Measurements from ENCODE around the gene WWOX. TPM values are rescaled to one million over a fixed set of nuclear protein-coding genes. Genes with fewer than 3 reads are reported as not detected.

WWOX gene
- total RNA-seq, 3 donors from 2014 or later (not counting 1 experiment from before 2014, with no cell fraction given), result 21.0 to 29.8 (median 27.0) TPM

DNA sequence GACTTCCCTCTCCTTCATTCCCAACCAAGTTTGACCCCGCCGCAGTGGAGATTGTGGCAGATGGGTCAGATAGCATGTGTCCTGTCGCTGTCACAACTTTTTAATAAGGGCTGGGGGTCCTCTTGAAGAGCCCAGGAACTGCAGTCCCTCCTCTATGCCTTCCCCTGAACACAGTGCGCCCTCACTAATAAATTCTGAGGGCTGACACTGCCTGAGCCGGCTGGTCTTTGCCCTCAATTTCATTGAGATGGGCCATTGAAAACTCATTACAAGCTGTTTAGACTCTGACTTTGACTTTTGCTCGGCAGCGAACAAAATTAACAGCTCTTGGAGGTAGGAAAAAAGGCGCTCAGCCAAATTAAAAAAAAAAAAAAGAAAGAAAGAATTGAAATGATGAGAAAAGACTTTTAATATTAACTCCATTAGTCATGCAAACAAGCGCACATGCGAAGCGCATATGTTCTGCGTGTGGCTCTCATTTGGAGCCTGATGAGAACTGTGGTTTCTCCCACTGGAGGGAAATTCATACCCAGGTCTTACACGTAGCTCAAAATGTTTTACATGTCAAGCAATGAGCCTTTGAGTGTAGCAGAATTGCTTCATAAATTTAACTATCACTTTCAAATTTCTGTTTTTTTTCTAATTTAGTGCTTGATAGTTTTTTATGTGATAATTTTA, 704.7 kb downstream of the WWOX start:
- no peaks in the 10 kb centered on the region for H3K36me3 Mint-ChIP-seq
- 93% methylated on average over 11 of the region's 13 CpGs for WGBS (ENCODE audit: insufficient coverage)
- intact Hi-C loops (cut with micrococcal nuclease), result no loop called here
- H3K27ac Mint-ChIP-seq, result no peak overlapping the region
- H3K36me3 ChIP-seq (ENCODE audit: control insufficient read depth, insufficient read depth, low read length), result no peaks in the 10 kb centered on the region
- TF ChIP-seq, protein P1, sequence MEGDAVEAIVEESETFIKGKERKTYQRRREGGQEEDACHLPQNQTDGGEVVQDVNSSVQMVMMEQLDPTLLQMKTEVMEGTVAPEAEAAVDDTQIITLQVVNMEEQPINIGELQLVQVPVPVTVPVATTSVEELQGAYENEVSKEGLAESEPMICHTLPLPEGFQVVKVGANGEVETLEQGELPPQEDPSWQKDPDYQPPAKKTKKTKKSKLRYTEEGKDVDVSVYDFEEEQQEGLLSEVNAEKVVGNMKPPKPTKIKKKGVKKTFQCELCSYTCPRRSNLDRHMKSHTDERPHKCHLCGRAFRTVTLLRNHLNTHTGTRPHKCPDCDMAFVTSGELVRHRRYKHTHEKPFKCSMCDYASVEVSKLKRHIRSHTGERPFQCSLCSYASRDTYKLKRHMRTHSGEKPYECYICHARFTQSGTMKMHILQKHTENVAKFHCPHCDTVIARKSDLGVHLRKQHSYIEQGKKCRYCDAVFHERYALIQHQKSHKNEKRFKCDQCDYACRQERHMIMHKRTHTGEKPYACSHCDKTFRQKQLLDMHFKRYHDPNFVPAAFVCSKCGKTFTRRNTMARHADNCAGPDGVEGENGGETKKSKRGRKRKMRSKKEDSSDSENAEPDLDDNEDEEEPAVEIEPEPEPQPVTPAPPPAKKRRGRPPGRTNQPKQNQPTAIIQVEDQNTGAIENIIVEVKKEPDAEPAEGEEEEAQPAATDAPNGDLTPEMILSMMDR (IDR thresholded peaks at IDR 0.05), result no peak
- peaks cover 7% of the 10 kb centered on the region for H3K4me1 ChIP-seq (ENCODE audit: control insufficient read depth, insufficient read depth, low read length)
- H3K4me3 Mint-ChIP-seq, result no peak overlapping the region
- H3K27me3 Mint-ChIP-seq (ENCODE audit: low read depth in 2 of 2), result peaks cover 4 to 16% of the 10 kb centered on the region in 2 donors
- peaks cover 4% of the 10 kb centered on the region for H3K9me3 ChIP-seq (ENCODE audit: control insufficient read depth, insufficient read depth, low read length)
- H3K27ac ChIP-seq (ENCODE audit: low read length), result no peak overlapping the region
- DNase-seq, result no peak
- no peaks in the 10 kb centered on the region for H3K9me3 Mint-ChIP-seq
- no peak overlapping the region for H3K4me3 ChIP-seq (ENCODE audit: low read length)
- peaks cover 5 to 19% of the 10 kb centered on the region in 2 donors for H3K4me1 Mint-ChIP-seq
- no peak for ATAC-seq
- H3K27me3 ChIP-seq (ENCODE audit: control insufficient read depth, insufficient read depth, low read length), result no peaks in the 10 kb centered on the region

DNA sequence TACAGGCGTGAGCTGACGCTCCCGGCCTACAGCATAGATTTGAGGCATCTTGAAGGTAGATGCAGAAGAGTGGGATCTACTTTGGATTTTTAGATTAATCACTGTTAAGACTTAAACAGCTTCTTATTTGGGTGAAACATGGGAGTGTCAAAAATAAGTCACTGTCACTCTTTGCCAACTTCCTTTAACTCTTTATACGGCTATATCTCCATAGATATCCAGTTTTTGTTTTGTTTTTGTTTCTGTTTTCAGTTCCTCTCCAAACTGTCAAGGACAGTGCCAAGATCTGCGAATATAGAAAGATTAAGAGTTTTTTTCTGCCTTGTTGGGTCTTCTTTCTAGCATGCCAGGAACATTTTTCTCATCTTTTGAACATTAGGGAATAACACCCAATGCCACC, 706.1 kb downstream of the WWOX start:
- no peaks in the 10 kb centered on the region for H3K9me3 Mint-ChIP-seq
- Histone ChIP-seq H3K36me3 (ENCODE audit: control insufficient read depth, insufficient read depth, low read length) (no peaks in the 10 kb centered on the region), H3K9me3 (ENCODE audit: control insufficient read depth, insufficient read depth, low read length) (peaks cover 4% of the 10 kb centered on the region), H3K4me1 (ENCODE audit: control insufficient read depth, insufficient read depth, low read length) (peaks cover 5% of the 10 kb centered on the region), H3K4me3 (ENCODE audit: low read length) (no peak overlapping the region), H3K27me3 (ENCODE audit: control insufficient read depth, insufficient read depth, low read length) (no peaks in the 10 kb centered on the region), H3K27ac (ENCODE audit: low read length) (no peak overlapping the region)
- 98% methylated on average over 4 of the region's 5 CpGs for WGBS (ENCODE audit: insufficient coverage)
- H3K36me3 Mint-ChIP-seq, result no peaks in the 10 kb centered on the region
- DNase-seq (no peak), ATAC-seq (no peak)
- H3K27ac Mint-ChIP-seq, result no peak overlapping the region
- H3K4me3 Mint-ChIP-seq, result no peak overlapping the region
- intact Hi-C loops (cut with micrococcal nuclease), result no loop called here
- TF ChIP-seq, protein P1 (IDR thresholded peaks at IDR 0.05), result no peak
- peaks cover 4 to 6% of the 10 kb centered on the region in 2 donors for H3K27me3 Mint-ChIP-seq (ENCODE audit: low read depth in 2 of 2)
- H3K4me1 Mint-ChIP-seq, result peaks cover 2 to 16% of the 10 kb centered on the region in 2 donors

DNA sequence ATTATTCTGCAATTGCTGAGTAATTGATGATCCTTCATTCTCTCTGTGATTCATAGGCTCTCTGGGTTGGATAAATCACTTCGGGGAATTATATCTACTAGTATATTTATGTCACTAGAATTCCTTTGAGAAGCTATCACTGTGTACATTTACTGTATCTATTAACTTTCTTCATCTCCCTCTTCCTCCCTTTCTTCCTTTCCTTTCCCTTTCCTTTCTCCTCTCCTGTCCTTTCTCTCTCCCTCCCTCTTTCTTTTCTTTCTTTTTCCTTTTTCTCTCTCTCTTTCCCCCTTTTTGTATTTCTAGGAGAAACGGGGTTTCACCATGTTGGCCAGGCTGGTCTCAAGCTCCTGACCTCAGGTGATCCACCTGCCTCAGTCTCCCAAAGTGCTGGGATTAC, 711.8 kb downstream of the WWOX start:
- H3K4me1 ChIP-seq (ENCODE audit: control insufficient read depth, insufficient read depth, low read length), result no peaks in the 10 kb centered on the region
- Mint-ChIP-seq H3K27me3 (ENCODE audit: low read depth in 2 of 2) (peaks cover 0 to 5% of the 10 kb centered on the region in 2 donors), H3K9me3 (no peaks in the 10 kb centered on the region), H3K4me3 (no peak overlapping the region), H3K36me3 (no peaks in the 10 kb centered on the region), H3K4me1 (peaks cover 0 to 4% of the 10 kb centered on the region in 2 donors), H3K27ac (no peak overlapping the region)
- H3K27ac ChIP-seq (ENCODE audit: low read length), result no peak overlapping the region
- intact Hi-C loops (cut with micrococcal nuclease), result no loop called here
- H3K27me3 ChIP-seq (ENCODE audit: control insufficient read depth, insufficient read depth, low read length), result no peaks in the 10 kb centered on the region
- 89% methylated on average over 1 of the region's 2 CpGs for WGBS (ENCODE audit: insufficient coverage)
- ATAC-seq, result no peak
- TF ChIP-seq, protein P1 (IDR thresholded peaks at IDR 0.05), result no peak
- H3K36me3 ChIP-seq (ENCODE audit: control insufficient read depth, insufficient read depth, low read length), result no peaks in the 10 kb centered on the region
- no peak overlapping the region for H3K4me3 ChIP-seq (ENCODE audit: low read length)
- DNase-seq, result no peak
- H3K9me3 ChIP-seq (ENCODE audit: control insufficient read depth, insufficient read depth, low read length), result peaks cover 3% of the 10 kb centered on the region

DNA sequence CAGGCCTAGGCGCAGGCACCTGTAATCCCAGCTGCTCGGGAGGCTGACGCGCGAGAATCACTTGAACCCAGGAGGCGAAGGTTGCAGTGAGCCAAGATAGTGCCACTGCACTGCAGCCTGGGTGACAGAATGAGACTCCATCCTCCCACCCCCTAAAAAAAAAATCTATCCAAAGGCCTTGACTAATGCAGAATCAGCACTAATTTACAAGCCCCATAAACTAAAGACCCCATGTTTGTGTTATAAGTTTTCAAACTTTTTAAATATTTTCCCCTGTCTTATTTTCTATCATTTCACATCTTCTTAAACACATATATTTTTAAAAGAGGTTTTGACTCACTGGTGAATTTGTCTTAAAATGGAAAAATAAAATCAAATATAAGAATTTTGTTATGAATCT, 713.1 kb downstream of the WWOX start:
- TF ChIP-seq, protein P1 (IDR thresholded peaks at IDR 0.05), result no peak
- intact Hi-C loops (cut with micrococcal nuclease), result no loop called here
- no peaks in the 10 kb centered on the region for H3K36me3 Mint-ChIP-seq

More for the DNA sequence above, 713.1 kb downstream of the WWOX start:
- Mint-ChIP-seq H3K27ac (no peak overlapping the region), H3K27me3 (ENCODE audit: low read depth in 2 of 2) (peaks cover 0 to 5% of the 10 kb centered on the region in 2 donors), H3K4me3 (no peak overlapping the region), H3K9me3 (no peaks in the 10 kb centered on the region), H3K4me1 (peaks cover 0 to 4% of the 10 kb centered on the region in 2 donors)
- no peak overlapping the region for H3K27ac ChIP-seq (ENCODE audit: low read length)
- no peaks in the 10 kb centered on the region for H3K27me3 ChIP-seq (ENCODE audit: control insufficient read depth, insufficient read depth, low read length)
- no peak overlapping the region for H3K4me3 ChIP-seq (ENCODE audit: low read length)
- no peaks in the 10 kb centered on the region for H3K9me3 ChIP-seq (ENCODE audit: control insufficient read depth, insufficient read depth, low read length)
- 95% methylated on average over 6 of the region's 6 CpGs for WGBS (ENCODE audit: insufficient coverage)
- ATAC-seq (no peak), DNase-seq (no peak)
- no peaks in the 10 kb centered on the region for H3K36me3 ChIP-seq (ENCODE audit: control insufficient read depth, insufficient read depth, low read length)
- H3K4me1 ChIP-seq (ENCODE audit: control insufficient read depth, insufficient read depth, low read length), result no peaks in the 10 kb centered on the region

Measured in natural killer cell (primary cell).